Right renal pelvis (tissue), 4 donors: ENCODE results near the gene ENOPH1. TPM values are rescaled to one million over a fixed set of nuclear protein-coding genes. Genes with fewer than 3 reads are reported as not detected.

Experiments used
- DNase-seq, 4 donors: peaks; one replicate each; pipeline ENCODE4 v3.0.0-alpha.2; 2013; ENCODE audit warnings: low read depth in 4 of 4, low spot score in 3 of 4, missing footprints in 1 of 4
- polyA plus RNA-seq, 4 donors: library from polyadenylated mRNA; unstranded; fragments of 120-200 nt; gene quantifications; one replicate each; pipeline ENCODE4 v1.2.1, GENCODE V29; 2013; ENCODE audit not compliant: insufficient read length in 4 of 4

Gene ENOPH1
- polyA plus RNA-seq, 4 donors, result 73.0 to 89.7 (median 84.5) TPM

- no peak for DNase-seq
Measured at GRCh38 chr4:82500435-82501153, 70.2 kb downstream of the ENOPH1 start.

- DNase-seq, result no peak
Measured at GRCh38 chr4:82501154-82501442, 70.7 kb downstream of the ENOPH1 start.

GRCh38 chr4:82508011-82508410 is 77.6 kb downstream of the ENOPH1 start:
- DNase-seq, result no peak

- no peak for DNase-seq
Measured at GRCh38 chr4:82508806-82509428, 78.5 kb downstream of the ENOPH1 start.

GRCh38 chr4:82510216-82510615 is 79.8 kb downstream of the ENOPH1 start:
- no peak for DNase-seq

Other genes with a start within 250 kb of the ENOPH1 start
- 100 to 1,000 TPM; 485 to 663 (median 624) TPM for gene HNRNPD, start 56.6 kb upstream of the ENOPH1 start, polyA plus RNA-seq
- 100 to 1,000 TPM; 541 to 645 (median 606) TPM for gene HNRNPDL, start 128 bp upstream of the ENOPH1 start, polyA plus RNA-seq
- 10 to 100 TPM; 25.3 to 30.1 (median 28.2) TPM for gene TMEM150C, start 131.4 kb downstream of the ENOPH1 start, polyA plus RNA-seq